GM12878 (cell line): ENCODE data around the gene CCT8L2.

Experiments
- CTCF ChIP-seq, 3 experiments: IDR thresholded peaks in 2 of 3; conservative IDR thresholded peaks in 1 of 3; 2 replicates each; pipeline ENCODE4 v1.5.1; 2011; ENCODE audit warnings: low read depth in 3 of 3, low read length in 3 of 3, mild to moderate bottlenecking in 3 of 3, control low read depth in 2 of 3, moderate library complexity in 2 of 3, inconsistent platforms in 1 of 3, mixed read lengths in 1 of 3; ENCODE audit not compliant: control insufficient read depth in 2 of 3, insufficient read depth in 1 of 3; ENCODE audit errors: extremely low read depth in 1 of 3
- DPF2 ChIP-seq: fragments of 450-650 bp; IDR thresholded peaks from 2 replicates; pipeline ENCODE4 v1.6.1; 2017; ENCODE audit warnings: mild to moderate bottlenecking
- EP300 ChIP-seq, 2 experiments: fragments of 150-350 bp in 1 of 2; IDR thresholded peaks; 2 replicates each; pipeline ENCODE4 v1.6.1; 2011 to 2012; ENCODE audit warnings: low read depth in 2 of 2, low read length in 2 of 2, borderline replicate concordance in 1 of 2, improper control_type of control experiment in 1 of 2, inconsistent platforms in 1 of 2; ENCODE audit not compliant: control insufficient read depth in 1 of 2
- MEF2A ChIP-seq: IDR thresholded peaks from 2 replicates; pipeline ENCODE4 v1.6.1; 2011; ENCODE audit warnings: low read depth, mild to moderate bottlenecking, low read length, moderate library complexity; ENCODE audit not compliant: insufficient read depth
- MXI1 ChIP-seq: fragments of 150-350 bp; IDR thresholded peaks from 2 replicates; pipeline ENCODE4 v1.6.1; 2011; ENCODE audit warnings: low read depth, mild to moderate bottlenecking, inconsistent platforms, low read length, improper control_type of control experiment
- NBN ChIP-seq: fragments of 450-650 bp; IDR thresholded peaks from 2 replicates; pipeline ENCODE4 v1.6.1; 2016
- POLR2A ChIP-seq: IDR thresholded peaks from 2 replicates; pipeline ENCODE4 v1.6.1; 2011; ENCODE audit warnings: low read depth, mild to moderate bottlenecking, low read length
- POLR2AphosphoS2 ChIP-seq: IDR thresholded peaks from 2 replicates; pipeline ENCODE4 v1.6.1; 2011; ENCODE audit warnings: low read depth, mild to moderate bottlenecking, low read length, improper control_type of control experiment, moderate library complexity
- RAD21 ChIP-seq: IDR thresholded peaks from 2 replicates; pipeline ENCODE4 v1.6.1; 2011; ENCODE audit warnings: mild to moderate bottlenecking, low read depth, low read length, moderate library complexity; ENCODE audit not compliant: insufficient read depth
- RCOR1 ChIP-seq: conservative IDR thresholded peaks from 2 replicates; pipeline ENCODE4 v1.6.1; 2012; ENCODE audit warnings: low read depth, low read length, improper control_type of control experiment
- USF2 ChIP-seq: IDR thresholded peaks from 2 replicates; pipeline ENCODE4 v1.6.1; 2011; ENCODE audit warnings: low read depth, low read length, improper control_type of control experiment, borderline replicate concordance
- ZNF592 ChIP-seq: fragments of 450-650 bp; IDR thresholded peaks from 2 replicates; pipeline ENCODE4 v1.6.1; 2017; ENCODE audit warnings: mild to moderate bottlenecking, moderate library complexity

- TF ChIP-seq MXI1 (no peak), EP300 (IDR thresholded peaks at IDR 0.05; ENCODE audit: borderline replicate concordance in 1 of 2, control insufficient read depth in 1 of 2, low read depth in 2 of 2, low read length in 2 of 2) (no peak), RCOR1 (no peak), RAD21 (no peak), USF2 (no peak), NBN (no peak), POLR2A (no peak), CTCF (IDR thresholded peaks at IDR 0.05 in 2 of 3, conservative IDR thresholded peaks at IDR 0.05 in 1 of 3; ENCODE audit: control insufficient read depth in 2 of 3, extremely low read depth in 1 of 3, insufficient read depth in 1 of 3, low read depth in 3 of 3, low read length in 3 of 3) (no peak), DPF2 (no peak), POLR2AphosphoS2 (no peak), MEF2A (no peak), ZNF592 (no peak)
Observed at GRCh38 chr22:16586170-16586569, 6.4 kb downstream of the CCT8L2 start.
